DMS 273 (cell line): ENCODE results near the gene CFAP46.
A peak's percentile ranks its signal among the peaks of the same experiment; 100 is the strongest.
"Not testable (repeated sequence)": the region's sequence is repeated elsewhere in the genome, so short reads cannot be mapped to it uniquely, and the experiment has no call there.

Experiments used
- DNase-seq: peaks from one replicate; lab custom pipeline; 2025; ENCODE audit not compliant: unreplicated experiment; lab: John Stamatoyannopoulos, UW

CFAP46 gene

GRCh38 chr10:132963430-132963960 lies 21.1 kb upstream of the CFAP46 start:
- DNase-seq = no peak

GRCh38 chr10:132962623-132963429 lies 20.5 kb upstream of the CFAP46 start:
- DNase-seq = no peak

- DNase-seq = peak; percentile 67
Observed at GRCh38 chr10:132961787-132962622, 19.6 kb upstream of the CFAP46 start.

GRCh38 chr10:132961420-132961786 lies 19.0 kb upstream of the CFAP46 start:
- no peak for DNase-seq

- DNase-seq = no peak
Observed at GRCh38 chr10:132960631-132961419, 18.5 kb upstream of the CFAP46 start.

GRCh38 chr10:132960071-132960472 lies 17.7 kb upstream of the CFAP46 start:
- DNase-seq = no peak

GRCh38 chr10:132959559-132959961 lies 17.2 kb upstream of the CFAP46 start:
- no peak for DNase-seq

- peak; percentile 19 for DNase-seq
Observed at GRCh38 chr10:132958883-132959558, 16.7 kb upstream of the CFAP46 start.

- no peak for DNase-seq
Observed at GRCh38 chr10:132957981-132958882, 15.9 kb upstream of the CFAP46 start.

- no peak for DNase-seq
Observed at GRCh38 chr10:132957131-132957530, 14.8 kb upstream of the CFAP46 start.

- DNase-seq = not testable (repeated sequence)
Observed at GRCh38 chr10:132956259-132956658, 13.9 kb upstream of the CFAP46 start.

- DNase-seq = no peak
Observed at GRCh38 chr10:132955479-132955878, 13.1 kb upstream of the CFAP46 start.

- DNase-seq = no peak
Observed at GRCh38 chr10:132953428-132953827, 11.1 kb upstream of the CFAP46 start.

GRCh38 chr10:132951926-132952325 lies 9.6 kb upstream of the CFAP46 start:
- DNase-seq = no peak

- no peak for DNase-seq
Observed at GRCh38 chr10:132948351-132948750, 6.0 kb upstream of the CFAP46 start.

GRCh38 chr10:132947843-132948242 lies 5.5 kb upstream of the CFAP46 start:
- DNase-seq = no peak

- DNase-seq = no peak
Observed at GRCh38 chr10:132946806-132947546, 4.6 kb upstream of the CFAP46 start.

- DNase-seq = no peak
Observed at GRCh38 chr10:132946311-132946710, 3.9 kb upstream of the CFAP46 start.

GRCh38 chr10:132945894-132946255 lies 3.5 kb upstream of the CFAP46 start:
- no peak for DNase-seq
